ENCODE results near the gene FIBCD1.

Gene FIBCD1

DNA sequence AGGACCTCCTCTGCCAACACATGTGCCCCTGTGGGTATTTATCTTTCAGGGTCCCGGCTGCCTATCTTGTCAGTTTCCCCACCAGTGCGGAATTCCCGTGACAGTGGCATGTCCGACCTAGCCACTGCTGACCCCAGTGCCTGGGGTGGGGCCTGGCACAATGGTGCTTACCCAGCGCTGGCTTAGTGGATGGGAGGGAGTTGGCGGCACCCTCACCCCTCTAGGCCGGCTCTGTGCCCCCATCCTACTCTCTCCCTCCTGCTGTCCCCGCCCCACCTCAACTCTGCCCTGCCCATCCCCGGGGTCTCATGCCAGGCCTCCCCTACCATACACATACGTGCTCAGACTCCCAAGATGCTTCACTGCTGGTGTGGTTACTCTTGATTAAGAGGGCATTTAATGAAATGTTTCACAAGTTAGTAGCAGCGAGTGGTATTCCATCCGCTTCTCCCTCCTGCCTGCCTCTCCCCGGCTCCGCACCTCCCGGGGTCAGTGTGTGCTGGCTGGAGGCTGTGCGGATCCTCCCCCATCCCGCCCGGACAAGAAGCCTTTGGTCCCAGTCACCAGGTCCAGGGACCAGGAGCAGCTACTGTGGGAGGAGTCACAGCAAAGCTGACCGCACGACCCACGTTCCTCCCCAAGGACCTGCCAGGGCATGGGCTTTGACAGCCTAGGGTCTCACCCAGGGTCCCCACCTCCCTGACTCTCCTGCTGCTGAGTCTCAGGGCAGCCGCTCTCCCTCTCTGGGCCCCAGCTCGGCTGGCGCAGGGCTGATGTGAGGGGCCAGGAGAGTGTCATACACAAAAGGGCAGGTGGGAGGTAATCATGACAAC lies 32.9 kb downstream of the FIBCD1 start:
- no peak for DNase-seq

DNA sequence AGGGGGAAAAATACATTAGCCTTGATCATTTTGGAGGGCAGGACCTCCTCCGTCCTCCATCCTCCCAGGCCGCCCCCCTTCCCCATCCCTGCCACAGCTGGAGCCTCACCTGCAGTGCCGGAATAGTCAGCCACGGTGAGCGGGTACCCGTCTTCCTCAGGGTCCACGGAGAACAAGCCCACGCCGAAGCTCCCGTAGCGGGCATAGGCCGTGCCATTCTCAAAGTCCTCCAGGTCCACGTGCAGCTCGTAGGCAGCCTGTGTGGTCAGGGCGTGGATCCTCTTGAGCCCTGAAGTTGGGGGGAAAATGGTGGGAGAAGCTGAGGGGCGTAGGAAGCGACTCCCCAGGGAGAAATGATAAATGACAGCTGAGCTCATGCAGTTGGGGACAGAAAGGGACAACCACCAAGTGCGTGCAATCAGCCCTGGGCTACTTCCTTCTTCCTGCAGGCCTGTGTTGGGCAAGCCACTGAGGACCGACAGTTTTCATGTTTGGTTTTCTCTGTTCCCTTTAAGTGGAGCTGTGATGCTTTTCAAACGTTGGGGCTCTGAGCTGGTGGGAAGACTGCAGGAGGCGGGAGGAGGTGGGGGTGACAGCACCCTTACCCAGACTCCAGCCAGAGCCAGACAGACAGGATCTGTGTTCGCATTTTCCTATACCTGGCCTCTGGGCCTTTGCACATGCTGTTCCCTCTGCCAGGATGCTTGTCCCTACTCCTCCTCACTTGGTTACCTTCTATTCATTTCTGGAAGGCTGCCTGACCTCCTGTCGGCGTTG lies 33.7 kb downstream of the FIBCD1 start:
- DNase-seq: no peak

DNA sequence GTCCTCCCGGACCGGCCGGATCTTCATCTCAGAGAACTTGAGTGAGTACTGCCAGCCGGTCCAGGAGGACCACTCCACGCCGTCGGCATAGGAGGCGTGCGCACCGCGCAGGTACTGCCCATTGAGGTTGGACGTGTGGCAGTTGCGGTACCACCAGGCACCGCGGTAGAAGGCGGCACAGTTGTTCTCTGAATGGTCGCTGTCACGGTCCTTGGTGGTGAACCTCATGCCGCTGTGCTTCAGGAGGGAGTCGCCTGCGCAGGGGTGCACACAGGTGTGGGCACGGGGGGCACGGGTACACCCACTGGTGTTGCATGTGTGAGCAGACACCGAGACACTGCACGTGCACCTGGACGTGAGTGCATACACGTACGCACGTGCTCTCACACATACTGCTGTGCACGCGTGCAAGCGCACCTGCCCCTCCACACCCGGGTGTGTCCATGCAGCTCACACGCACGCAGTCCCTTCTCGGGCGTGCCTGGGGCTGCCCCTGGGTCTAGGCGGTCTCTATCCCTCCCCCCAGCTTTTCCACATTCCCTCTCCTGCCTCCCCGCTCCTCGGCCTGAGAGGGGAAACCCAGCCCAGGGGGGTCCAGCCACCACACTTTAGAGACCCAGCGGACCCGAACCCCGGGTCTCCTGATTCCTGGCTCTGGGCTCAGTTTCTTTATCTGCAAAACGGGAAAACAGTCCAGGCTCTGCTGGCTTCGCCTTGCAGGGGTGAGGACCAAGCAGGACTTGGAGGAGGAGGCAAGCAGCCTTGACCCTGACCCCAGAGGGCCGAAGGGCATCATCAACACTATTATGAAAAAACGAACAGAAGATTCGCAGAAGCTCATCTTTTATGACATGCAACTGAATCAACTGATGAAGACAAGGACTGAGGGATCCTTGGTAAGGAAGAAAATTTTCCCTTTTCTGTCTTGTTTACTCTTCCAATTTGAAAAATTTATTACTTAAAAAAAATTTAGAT lies 34.7 kb downstream of the FIBCD1 start:
- no peak for DNase-seq

DNA sequence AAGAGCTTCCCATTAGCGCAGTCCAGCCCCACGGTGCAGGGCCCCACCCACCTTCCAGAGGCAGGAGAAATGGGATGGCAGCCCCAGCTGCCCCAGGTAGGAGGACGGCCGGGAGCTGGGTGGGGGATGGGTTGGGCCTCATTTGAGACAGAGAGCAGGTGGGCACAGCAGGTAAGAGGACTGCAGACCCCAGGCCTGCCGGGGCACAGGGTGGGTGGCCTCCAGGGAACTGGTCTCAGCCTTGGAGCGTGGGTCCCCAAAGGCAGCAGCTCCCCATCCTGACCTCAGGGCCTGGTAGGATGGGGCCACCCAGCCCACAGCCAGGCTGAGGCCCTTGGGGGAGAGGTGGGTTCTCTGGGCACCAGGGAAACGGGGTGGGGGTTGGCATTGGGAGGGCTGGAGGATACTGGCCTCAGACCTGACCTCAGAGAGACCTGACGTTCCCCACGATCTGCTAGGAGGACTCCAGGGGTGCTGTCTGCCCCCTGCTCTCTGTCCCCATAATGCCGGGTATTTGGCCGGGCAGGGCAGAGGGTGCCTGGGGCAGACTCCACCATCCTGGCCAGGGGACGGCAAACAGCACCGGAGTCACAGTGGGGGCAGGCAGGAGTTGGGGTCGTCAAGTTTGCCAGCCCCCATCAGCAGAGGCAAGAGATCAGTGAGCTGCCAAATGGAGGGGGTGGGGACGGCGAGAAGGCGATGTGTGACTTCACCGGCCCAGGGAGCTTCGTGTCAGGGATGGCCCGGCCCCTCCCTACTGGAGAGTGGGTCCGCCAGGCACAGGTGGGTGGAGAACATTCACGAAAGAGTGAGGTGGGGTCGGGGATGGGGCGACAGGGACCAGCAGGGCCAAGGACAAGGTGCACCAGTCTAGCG lies 35.6 kb downstream of the FIBCD1 start:
- no peak for DNase-seq

DNA sequence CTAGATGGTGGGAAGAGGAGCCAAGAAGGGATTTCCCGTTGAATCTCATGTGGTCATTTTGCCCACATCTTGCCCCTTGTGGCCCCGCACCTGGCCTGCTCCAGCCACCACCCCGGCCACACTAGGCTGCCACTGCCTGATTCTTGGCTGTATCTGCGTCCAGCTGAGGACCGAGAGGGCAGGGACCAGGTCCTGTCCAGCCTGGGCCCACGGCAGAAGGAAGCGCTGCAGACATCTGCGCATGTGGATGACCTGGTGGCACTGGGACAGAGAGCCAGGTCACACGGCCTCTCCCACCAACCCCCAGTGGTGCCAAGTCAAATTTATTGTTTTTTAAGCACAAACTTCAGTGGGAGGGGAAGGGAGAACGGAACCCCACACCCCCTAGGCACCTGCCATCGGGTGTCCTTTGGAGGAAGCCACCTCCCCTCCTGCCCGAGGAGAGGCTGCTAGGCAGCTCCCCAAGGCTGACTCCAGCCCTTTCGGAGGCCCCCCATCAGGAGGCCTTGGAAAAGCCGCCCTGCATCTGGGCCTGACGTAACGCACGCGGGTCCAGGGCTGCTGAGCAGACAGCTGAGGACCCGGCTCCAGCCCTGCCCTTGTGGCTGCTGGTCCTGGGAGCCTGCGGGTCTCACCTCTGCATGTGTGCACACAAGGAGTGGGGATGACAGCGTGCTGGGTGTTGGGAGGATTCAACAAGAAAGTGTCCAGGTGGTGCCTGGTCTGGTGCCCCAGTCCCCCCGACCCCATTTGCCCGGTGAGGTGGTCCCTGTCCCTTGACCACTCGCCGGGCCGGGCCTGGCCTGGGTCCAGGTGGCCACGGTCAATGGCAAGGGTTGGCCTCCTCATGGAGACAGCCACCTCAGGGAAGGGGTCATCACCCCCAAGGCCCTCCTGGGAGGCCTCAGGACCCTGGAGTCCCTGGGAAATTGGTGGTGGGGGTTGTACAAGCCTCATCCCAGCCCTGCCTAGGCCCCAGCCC lies 36.6 kb downstream of the FIBCD1 start:
- DNase-seq: no peak

DNA sequence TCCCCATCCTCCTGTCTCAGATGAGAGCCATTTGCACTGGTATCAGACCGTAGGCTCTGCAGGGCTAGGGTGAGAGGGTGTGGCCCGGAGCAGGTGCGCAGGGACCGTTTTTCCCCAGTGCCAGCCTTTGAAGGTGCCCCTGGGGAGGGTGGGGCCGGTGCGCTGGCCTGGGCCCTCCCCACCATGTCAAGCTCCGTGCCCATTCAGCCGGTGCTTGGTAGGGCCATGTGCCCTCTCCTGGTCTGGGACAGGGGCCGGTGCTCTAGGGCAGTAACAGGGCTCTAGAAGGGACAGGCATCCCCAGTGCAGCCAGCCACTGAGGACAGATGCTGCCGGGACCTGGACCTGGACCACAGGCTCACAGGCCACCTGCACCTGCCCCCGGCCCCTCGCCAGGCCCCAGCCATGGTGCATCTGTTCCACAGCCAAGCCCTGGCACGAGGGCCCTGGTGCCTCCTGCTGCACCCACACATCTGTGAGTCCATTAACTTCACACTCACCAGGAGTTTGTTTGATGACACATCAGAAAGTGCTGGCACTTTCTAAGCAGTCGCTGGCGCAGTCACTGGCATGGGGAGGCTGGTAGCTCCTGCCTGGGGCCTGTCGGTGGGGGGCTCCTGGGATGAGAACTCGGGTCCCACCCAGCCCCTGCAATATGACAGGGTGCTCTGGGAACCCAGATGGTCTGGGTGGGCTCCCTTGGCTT lies 37.4 kb downstream of the FIBCD1 start:
- DNase-seq: no peak

DNA sequence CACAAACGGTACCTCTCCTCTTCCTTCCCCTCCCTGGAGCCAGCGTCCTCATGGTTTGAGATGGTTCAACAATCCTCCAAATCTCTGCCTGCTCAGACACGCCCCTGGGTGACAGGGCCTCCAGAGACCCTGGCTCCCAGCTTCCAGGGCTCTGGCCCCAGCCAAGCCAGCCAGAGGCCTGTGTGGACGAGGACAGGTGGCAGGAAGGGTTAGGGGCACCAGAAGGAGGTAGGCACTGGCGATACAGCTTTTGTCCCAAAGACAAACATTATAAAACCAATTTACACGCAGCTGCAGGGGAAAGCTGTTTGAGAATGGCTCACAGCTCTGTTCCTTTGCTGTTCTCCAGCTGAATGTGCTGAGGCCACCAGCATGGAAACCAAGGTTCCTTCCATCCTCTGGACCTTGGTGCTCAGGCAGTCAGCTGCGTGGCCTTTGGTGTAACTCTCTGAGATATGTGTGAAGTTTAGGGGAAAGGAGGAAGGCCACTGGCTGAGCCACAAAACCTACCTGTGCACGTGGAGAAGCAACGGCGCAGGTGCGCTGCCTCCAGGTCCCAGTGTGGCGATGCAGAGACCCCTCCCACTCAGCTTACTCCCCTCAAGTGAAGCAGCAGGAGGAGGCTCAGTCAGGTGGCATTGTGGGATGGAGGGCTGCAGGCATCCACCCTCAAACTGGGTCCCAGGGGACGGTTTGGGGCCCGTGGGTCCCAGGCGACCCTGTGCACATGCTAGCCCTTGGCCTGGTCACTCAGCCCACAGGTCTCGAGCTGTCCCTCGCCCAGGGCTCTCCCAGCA lies 38.1 kb downstream of the FIBCD1 start:
- DNase-seq: no peak

DNA sequence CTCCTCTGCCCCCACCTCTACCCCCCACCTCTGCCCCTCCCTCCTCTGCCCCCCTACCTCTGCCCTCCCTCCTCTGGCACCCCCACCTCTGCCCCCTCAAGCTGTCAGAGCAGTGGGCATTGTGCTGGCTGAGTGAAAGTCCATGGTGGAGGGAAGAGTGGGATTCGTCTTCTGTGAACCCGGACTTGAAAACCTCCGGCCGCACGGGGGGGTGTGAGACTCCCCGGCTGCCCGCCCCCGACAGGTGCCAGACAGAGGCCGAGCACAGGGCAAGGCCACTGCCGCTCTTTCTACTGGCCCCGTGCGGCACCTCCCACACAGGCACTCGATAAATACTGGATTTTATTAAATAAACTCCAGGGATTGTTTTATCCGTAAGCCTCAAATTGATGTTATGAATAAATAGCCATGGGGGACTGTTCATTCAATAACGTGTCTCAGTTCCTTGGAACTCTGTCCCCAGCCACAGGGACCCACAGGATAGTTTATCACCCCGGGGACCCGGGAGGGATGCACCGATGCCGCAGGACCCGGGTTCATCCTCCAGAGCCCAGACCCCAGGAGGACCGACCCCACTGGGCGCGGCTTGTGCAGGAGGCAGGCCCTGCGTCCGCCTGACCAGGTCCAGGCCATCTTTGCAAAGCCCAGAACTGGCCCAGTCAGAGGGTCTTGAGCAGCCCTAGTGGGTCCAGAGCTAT lies 39.8 kb downstream of the FIBCD1 start:
- no peak for DNase-seq

DNA sequence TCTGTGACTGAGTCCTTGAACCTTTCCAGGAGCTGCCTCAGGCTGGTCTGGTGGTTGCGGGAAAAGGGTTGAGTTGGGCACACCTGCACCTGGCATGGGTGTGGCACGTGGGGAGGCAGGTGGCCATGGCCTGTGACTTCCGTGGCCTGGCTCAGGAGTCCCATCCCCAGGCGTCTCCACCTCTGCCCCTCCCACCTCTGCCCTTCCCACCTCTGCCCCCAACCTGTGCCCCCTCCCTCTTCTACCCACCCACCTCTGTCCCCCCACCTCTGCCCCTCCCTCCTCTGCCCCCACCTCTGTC lies 40.5 kb downstream of the FIBCD1 start:
- no peak for DNase-seq

DNA sequence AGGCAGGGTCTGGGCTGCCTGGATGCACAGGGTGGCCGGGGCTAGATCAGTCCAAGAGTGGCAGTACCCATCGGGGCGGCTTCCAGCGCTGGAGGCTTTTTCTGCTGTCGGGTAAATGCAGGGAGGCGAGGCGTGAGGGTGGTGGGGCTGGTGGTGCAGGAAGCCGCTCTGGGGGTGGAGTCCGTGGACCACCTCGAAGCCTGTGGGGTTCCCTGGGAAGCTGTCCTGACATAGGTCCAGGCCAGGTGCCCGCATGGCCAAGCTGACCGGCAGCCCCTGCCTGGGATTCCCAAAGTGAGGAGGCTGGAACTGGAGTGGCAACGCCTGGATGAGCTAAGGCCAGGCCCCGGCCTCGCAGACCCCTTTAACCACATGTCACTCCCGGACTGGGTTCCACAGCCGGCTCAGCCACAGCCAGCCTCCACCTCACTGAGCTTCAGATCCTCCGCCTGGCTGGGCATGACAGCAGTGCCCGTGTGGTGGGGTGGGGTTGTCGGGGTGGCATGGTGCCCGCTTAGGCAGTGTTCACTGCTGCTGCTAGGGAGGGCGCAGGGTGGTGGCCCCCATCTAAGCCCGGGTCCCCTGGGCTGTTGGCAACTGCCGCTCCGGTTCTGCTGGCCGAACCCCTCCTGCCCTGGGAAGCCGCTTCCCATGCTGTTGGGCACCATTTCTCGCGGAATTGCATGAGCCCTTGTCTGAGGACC lies 41.0 kb downstream of the FIBCD1 start:
- DNase-seq: no peak

DNA sequence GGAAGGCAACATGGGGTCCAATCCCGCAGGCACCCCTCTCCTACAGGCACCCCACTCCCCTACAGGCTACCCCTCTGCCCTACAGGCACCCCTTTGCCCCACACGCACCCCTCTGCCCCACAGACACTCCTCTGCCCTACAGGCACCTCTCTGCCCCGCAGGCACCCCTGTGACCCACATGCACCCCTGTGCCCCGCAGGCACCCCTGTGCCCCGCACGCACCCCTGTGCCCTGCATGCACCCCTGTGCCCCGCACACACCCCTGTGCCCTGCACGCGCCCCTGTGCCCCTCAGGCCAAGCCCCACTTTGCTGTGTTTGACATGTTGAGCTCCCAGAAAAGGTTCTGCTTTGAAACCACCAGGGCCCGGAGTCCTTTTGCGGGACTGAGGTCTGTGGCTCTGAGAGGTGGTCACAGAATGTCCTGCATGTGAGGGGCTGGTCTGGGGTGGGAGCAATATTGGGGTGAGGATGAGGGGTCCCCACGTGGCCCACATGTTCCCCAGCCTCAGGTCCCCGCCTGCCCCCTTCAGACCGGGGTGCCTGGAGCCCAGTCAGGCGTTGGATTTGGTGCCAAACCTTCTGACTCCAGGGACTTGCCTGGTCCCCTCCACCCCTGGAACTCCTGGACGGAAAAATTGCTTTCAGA lies 41.8 kb downstream of the FIBCD1 start:
- no peak for DNase-seq

DNA sequence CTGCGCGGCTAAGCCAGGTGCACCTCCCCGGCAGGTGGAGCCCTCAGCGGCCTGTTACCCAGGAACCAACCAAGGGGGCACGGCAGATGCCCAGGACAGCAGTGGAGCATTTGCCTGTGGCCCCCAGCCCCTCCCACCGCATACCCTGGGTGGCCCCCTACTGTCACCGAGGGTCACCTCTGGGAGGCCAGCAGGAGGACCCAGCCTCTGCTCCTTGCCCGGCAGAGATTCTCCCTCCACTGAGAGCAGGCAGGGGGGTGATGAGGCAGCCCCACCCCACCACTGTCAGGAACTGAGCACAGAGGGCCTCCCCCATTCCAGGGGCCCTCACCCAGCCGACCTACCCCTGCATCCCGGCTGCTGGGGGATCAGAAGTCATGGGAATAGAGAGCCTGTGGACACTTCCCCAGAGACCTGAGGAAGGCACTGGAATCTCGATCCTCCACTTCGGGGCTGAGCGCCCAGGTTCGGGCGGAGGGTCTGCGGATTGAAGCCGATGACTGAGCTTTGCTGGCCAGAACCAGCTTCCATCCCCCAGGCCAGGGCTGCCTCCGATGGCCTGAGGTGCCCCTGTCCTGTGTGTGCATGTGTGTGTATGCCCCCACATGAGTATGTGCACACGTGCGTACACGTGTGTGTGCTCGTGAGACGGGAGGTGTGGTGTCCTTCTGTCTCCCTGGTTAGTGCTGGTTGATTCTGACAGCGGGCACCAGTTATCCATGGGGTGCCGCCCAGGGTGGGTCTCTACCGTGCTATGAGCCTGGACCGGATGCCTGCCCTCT lies 42.6 kb downstream of the FIBCD1 start, which contains the start of gene QRFP:
Gene QRFP, minus strand, starts transcription at position 580 of the 782 bp plus-strand sequence. CDS start 2,974 bp downstream, outside the sequence.
- DNase-seq: no peak

DNA sequence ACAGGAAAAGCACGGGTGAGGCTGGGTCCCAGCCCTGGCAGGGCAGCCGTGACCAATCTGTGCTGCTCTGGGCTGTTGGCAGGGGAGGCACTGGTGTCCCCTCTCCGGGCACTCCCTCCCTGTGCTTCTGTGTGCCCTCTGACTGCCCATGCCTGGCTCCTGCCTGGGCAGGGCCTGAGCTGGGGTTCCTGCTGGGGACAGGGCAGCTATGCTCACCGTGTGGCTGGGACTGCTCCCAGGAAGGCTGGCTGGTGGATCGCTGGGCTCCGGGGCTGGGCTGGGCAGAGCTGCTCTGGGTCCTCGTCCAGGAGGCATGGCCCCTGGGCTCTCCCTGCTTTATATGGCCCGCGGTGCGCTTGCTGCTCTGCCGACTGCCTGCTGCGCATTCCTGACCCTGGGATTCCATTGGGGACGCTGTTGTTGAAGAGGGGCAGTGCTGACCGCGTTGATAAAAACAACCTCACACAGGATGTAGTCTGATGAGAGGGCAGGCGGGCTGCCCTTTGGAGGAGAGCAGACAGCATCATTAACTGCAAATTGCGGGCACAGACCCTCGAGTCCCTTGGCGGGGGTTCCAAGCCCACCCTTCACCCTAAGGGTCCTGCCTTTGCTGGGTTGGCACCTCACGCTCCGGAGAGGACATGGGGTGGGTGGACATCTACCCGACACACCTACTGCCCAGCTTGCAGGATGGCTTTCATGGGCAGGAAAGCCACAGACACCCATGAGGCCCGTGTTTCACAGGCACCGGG lies 43.4 kb downstream of the FIBCD1 start:
- DNase-seq: no peak

DNA sequence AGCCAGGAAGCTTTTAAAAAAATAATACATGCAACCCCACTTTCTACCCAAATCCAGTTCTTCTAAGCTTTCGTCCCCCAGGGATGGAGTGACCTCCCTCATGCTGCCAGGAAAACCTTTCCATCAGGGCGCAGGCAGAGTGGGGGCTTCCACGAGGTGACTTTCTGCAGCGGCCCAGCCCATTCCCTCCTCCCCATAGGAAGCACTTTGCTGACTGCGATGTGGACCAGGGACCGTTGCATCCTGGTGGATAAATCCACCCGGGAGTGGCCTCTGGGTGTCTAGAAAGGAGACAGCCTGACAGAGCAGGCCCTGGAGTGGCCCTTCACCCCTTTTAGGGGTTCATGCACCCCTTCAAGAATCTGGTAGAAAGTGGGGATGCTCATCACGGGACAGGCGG lies 44.0 kb downstream of the FIBCD1 start:
- no peak for DNase-seq

DNA sequence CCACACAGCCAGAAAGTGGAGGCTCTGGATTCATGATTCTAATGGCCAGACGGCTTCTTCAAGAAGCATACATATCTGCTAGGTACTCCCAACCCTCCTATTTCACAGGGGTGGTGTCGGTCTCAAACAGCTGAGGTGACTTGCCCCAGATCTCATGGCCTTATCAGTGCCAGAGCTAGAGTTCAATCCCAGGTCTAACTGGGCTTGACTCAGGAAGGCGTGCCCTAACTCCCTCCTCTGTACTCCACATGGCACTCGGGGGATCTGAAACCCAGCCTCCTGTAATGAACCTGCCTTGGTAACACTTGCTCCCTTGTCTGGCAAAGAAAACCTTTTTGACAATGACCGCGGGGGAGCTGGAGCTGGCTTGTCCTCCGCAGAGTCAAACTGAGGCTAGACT lies 44.5 kb downstream of the FIBCD1 start:
- DNase-seq: no peak

Data from NCI-H526 treated with DMSO at 0.1 percent for 48 hours (cell line).